Measurements from ENCODE around the gene NEBL. TPM values are rescaled to one million over a fixed set of nuclear protein-coding genes. Genes with fewer than 3 reads are reported as not detected.

The NEBL gene, protein sequence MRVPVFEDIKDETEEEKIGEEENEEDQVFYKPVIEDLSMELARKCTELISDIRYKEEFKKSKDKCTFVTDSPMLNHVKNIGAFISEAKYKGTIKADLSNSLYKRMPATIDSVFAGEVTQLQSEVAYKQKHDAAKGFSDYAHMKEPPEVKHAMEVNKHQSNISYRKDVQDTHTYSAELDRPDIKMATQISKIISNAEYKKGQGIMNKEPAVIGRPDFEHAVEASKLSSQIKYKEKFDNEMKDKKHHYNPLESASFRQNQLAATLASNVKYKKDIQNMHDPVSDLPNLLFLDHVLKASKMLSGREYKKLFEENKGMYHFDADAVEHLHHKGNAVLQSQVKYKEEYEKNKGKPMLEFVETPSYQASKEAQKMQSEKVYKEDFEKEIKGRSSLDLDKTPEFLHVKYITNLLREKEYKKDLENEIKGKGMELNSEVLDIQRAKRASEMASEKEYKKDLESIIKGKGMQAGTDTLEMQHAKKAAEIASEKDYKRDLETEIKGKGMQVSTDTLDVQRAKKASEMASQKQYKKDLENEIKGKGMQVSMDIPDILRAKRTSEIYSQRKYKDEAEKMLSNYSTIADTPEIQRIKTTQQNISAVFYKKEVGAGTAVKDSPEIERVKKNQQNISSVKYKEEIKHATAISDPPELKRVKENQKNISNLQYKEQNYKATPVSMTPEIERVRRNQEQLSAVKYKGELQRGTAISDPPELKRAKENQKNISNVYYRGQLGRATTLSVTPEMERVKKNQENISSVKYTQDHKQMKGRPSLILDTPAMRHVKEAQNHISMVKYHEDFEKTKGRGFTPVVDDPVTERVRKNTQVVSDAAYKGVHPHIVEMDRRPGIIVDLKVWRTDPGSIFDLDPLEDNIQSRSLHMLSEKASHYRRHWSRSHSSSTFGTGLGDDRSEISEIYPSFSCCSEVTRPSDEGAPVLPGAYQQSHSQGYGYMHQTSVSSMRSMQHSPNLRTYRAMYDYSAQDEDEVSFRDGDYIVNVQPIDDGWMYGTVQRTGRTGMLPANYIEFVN
- total RNA-seq (2021) (7.5 and 11.5 TPM in 2 replicates), Bru-seq, nascent RNA (percentile 58 among the genes with signal in this experiment), BruChase-seq, experiment 1, labeled RNA remaining after a 2-hour chase (percentile 51 among the genes with signal in this experiment), BruChase-seq, experiment 2, labeled RNA remaining after a 6-hour chase (percentile 55 among the genes with signal in this experiment)
- long read RNA-seq, transcript NEBL-203 (7 exons, 3,008 nt): major isoform, 5 of 14 reads
- long read RNA-seq, partial matches to known transcripts: 1 of 14 reads
- long read RNA-seq, other reads (novel, unspliced or antisense): 8 of 14 reads

DNA sequence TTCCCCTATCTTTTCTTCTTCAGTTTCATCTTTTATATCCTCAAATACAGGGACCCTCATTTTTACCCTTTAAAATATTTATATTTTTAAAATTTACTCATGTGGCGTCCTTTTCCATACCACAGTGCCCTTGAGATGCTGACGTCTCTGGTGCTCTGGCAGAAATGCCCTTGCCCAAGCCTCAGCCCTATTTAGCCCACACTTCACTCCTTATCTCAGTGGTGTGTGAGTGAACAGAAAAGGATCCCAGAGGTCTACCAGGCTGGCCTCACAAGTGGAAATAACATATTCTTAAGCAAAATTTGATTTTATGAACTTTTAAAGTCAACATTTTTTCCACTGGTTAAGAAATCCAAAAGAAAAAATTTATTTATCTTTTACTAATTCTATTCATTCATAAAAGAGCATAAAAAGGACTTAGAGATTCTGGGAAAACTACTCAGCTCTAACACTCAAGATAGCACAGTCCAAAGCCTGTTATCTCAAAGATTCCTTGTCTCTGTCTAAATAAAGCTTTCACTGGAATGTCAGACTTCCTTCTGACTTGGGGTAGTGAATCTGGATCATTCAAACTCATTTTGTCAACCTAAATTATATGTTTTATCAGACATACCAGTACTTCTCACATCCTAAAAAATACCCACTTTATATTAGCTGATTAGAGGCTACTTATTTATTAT, at the start of gene NEBL:
NEBL (minus strand) TSS at position 166 of the 680 bp plus-strand sequence; CDS start at position 60, 106 bp downstream.
- intact Hi-C loops (cut with micrococcal nuclease; ENCODE audit: unreplicated experiment): no loop called here
- no peak within 1 kb of the TSS for H3K4me3 ChIP-seq (ENCODE audit: low read depth, low read length, poor library complexity, severe bottlenecking)
- POLR2A ChIA-PET (ENCODE audit: low non-redundant PET): no interaction called here

GRCh38 chr10:20945546-20946332, 48.6 kb upstream of the NEBL start:
- ChIA-PET CTCF (no interaction called here), POLR2A (ENCODE audit: low non-redundant PET) (interaction anchor here (0.6 kb wide), 1 partner anchor 1969 kb away, joined by 3 read pairs; no protein-coding TSS in a partner anchor)
- no TSS peak for BruUV-seq (replicated peaks)

More for the DNA sequence above, at the start of gene NEBL:
- no peak for DNase-seq (ENCODE audit: low spot score)
- H3K27me3 ChIP-seq (replicated peaks; ENCODE audit: insufficient read depth, low read depth, low read length, poor library complexity): no peaks in the 10 kb centered on the region
- no peaks in the 10 kb centered on the region for H3K9me3 ChIP-seq (ENCODE audit: low read depth, low read length, poor library complexity, severe bottlenecking)
- no TSS peak for BruUV-seq (replicated peaks)
- H3K36me3 ChIP-seq (ENCODE audit: insufficient read depth, low read length, poor library complexity, severe bottlenecking): no peaks in the 10 kb centered on the region
- CTCF ChIA-PET: no interaction called here
- no peaks in the 10 kb centered on the region for H3K4me1 ChIP-seq (ENCODE audit: insufficient read depth, low read length, poor library complexity, severe bottlenecking)
- no peak within 1 kb of the TSS for H3K27ac ChIP-seq (ENCODE audit: low read depth, low read length, poor library complexity, severe bottlenecking)
- TF ChIP-seq EZH2 (IDR thresholded peaks at IDR 0.05; ENCODE audit: borderline replicate concordance, low read depth, low read length, poor library complexity, severe bottlenecking): no peak
- TF ChIP-seq, protein P1, sequence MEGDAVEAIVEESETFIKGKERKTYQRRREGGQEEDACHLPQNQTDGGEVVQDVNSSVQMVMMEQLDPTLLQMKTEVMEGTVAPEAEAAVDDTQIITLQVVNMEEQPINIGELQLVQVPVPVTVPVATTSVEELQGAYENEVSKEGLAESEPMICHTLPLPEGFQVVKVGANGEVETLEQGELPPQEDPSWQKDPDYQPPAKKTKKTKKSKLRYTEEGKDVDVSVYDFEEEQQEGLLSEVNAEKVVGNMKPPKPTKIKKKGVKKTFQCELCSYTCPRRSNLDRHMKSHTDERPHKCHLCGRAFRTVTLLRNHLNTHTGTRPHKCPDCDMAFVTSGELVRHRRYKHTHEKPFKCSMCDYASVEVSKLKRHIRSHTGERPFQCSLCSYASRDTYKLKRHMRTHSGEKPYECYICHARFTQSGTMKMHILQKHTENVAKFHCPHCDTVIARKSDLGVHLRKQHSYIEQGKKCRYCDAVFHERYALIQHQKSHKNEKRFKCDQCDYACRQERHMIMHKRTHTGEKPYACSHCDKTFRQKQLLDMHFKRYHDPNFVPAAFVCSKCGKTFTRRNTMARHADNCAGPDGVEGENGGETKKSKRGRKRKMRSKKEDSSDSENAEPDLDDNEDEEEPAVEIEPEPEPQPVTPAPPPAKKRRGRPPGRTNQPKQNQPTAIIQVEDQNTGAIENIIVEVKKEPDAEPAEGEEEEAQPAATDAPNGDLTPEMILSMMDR (conservative IDR thresholded peaks at IDR 0.05; ENCODE audit: low read depth, low read length): no peak

More at GRCh38 chr10:20945546-20946332, 48.6 kb upstream of the NEBL start:
- H3K4me3 ChIP-seq (ENCODE audit: low read depth, low read length, poor library complexity, severe bottlenecking): no peak overlapping the region
- H3K27ac ChIP-seq (ENCODE audit: low read depth, low read length, poor library complexity, severe bottlenecking): no peak overlapping the region
- no peak for DNase-seq (ENCODE audit: low spot score)
- no peaks in the 10 kb centered on the region for H3K36me3 ChIP-seq (ENCODE audit: insufficient read depth, low read length, poor library complexity, severe bottlenecking)
- TF ChIP-seq, protein P1 (conservative IDR thresholded peaks at IDR 0.05; ENCODE audit: low read depth, low read length): no peak
- TF ChIP-seq EZH2 (IDR thresholded peaks at IDR 0.05; ENCODE audit: borderline replicate concordance, low read depth, low read length, poor library complexity, severe bottlenecking): no peak
- H3K9me3 ChIP-seq (ENCODE audit: low read depth, low read length, poor library complexity, severe bottlenecking): no peaks in the 10 kb centered on the region
- intact Hi-C loops (cut with micrococcal nuclease; ENCODE audit: unreplicated experiment): no loop called here
- no peaks in the 10 kb centered on the region for H3K4me1 ChIP-seq (ENCODE audit: insufficient read depth, low read length, poor library complexity, severe bottlenecking)
- H3K27me3 ChIP-seq (replicated peaks; ENCODE audit: insufficient read depth, low read depth, low read length, poor library complexity): no peaks in the 10 kb centered on the region

Measured in A673 (cell line).